GM12872 (cell line): ENCODE results near the gene ATN1.

Experiments used
- CTCF ChIP-seq: IDR thresholded peaks from 3 replicates; pipeline ENCODE4 v1.5.1; 2011; ENCODE audit warnings: low read depth, mild to moderate bottlenecking, low read length, moderate library complexity; ENCODE audit not compliant: insufficient read depth

ATN1 gene

GRCh38 chr12:6904280-6905276, 23.2 kb upstream of the ATN1 start, which contains the start of gene LRRC23:
Gene LRRC23 (plus strand): TSS chr12:6904822. CDS start chr12:6905634, 812 bp downstream.
- TF ChIP-seq CTCF: no peak

GRCh38 chr12:6905414-6906040, 22.2 kb upstream of the ATN1 start:
- TF ChIP-seq CTCF: no peak

- no peak for TF ChIP-seq CTCF
Observed at GRCh38 chr12:6909421-6910145, 18.2 kb upstream of the ATN1 start.

- TF ChIP-seq CTCF: no peak
Observed at GRCh38 chr12:6912164-6912935, 15.4 kb upstream of the ATN1 start.

GRCh38 chr12:6914246-6914946, 13.4 kb upstream of the ATN1 start, which contains the start of gene ENO2:
Gene ENO2 (plus strand): TSS chr12:6914580. CDS start chr12:6915833, 1,253 bp downstream.
- no peak for TF ChIP-seq CTCF

- no peak for TF ChIP-seq CTCF
Observed at GRCh38 chr12:6914947-6915788, 12.6 kb upstream of the ATN1 start.
